ENCODE results near the gene TTBK2. TPM values are rescaled to one million over a fixed set of nuclear protein-coding genes. Genes with fewer than 3 reads are reported as not detected.
"Not testable (repeated sequence)": the region's sequence is repeated elsewhere in the genome, so short reads cannot be mapped to it uniquely, and the experiment has no call there.

Gene TTBK2
- total RNA-seq, 1 donor from 2014 or later, result 8.8 TPM

GRCh38 chr15:42890161-42890913 is 30.2 kb downstream of the TTBK2 start:
- Histone ChIP-seq H3K4me1 (peaks cover 24% of the 10 kb centered on the region), H3K27me3 (no peaks in the 10 kb centered on the region), H3K36me3 (no peaks in the 10 kb centered on the region), H3K4me3 (no peak overlapping the region), H3K9me3 (no peaks in the 10 kb centered on the region), H3K27ac (no peak overlapping the region)
- no peak for DNase-seq (ENCODE audit: extremely low spot score in 2 of 2)
- intact Hi-C loops (cut with DNase I), result no loop called here
- TF ChIP-seq POLR2AphosphoS5 (IDR thresholded peaks at IDR 0.05; ENCODE audit: insufficient read depth in 1 of 2, low read depth in 1 of 2), result no peak
- TF ChIP-seq, protein P1, sequence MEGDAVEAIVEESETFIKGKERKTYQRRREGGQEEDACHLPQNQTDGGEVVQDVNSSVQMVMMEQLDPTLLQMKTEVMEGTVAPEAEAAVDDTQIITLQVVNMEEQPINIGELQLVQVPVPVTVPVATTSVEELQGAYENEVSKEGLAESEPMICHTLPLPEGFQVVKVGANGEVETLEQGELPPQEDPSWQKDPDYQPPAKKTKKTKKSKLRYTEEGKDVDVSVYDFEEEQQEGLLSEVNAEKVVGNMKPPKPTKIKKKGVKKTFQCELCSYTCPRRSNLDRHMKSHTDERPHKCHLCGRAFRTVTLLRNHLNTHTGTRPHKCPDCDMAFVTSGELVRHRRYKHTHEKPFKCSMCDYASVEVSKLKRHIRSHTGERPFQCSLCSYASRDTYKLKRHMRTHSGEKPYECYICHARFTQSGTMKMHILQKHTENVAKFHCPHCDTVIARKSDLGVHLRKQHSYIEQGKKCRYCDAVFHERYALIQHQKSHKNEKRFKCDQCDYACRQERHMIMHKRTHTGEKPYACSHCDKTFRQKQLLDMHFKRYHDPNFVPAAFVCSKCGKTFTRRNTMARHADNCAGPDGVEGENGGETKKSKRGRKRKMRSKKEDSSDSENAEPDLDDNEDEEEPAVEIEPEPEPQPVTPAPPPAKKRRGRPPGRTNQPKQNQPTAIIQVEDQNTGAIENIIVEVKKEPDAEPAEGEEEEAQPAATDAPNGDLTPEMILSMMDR (IDR thresholded peaks at IDR 0.05), result no peak
- TF ChIP-seq POLR2A (IDR thresholded peaks at IDR 0.05), result no peak

- DNase-seq (ENCODE audit: extremely low spot score in 2 of 2); H3K27me3 ChIP-seq; H3K27ac ChIP-seq; intact Hi-C loops (cut with DNase I); H3K9me3 ChIP-seq; H3K4me3 ChIP-seq; H3K36me3 ChIP-seq: not testable (repeated sequence)
- H3K4me1 ChIP-seq, result peaks cover 24% of the 10 kb centered on the region
These were observed 33.2 kb downstream of the TTBK2 start for GRCh38 chr15:42887384-42887783.

- no peak overlapping the region for H3K27ac ChIP-seq
These were observed 40.5 kb downstream of the TTBK2 start for GRCh38 chr15:42880121-42880520.

GRCh38 chr15:42879443-42879842 is 41.1 kb downstream of the TTBK2 start:
- H3K27ac ChIP-seq, result no peak overlapping the region
- TF ChIP-seq POLR2AphosphoS5 (IDR thresholded peaks at IDR 0.05; ENCODE audit: insufficient read depth in 1 of 2, low read depth in 1 of 2) (no peak), POLR2A (IDR thresholded peaks at IDR 0.05) (no peak)
- TF ChIP-seq, protein P1 (IDR thresholded peaks at IDR 0.05), result no peak

More at GRCh38 chr15:42880121-42880520, 40.5 kb downstream of the TTBK2 start:
- DNase-seq (ENCODE audit: extremely low spot score in 2 of 2), result no peak
- Histone ChIP-seq H3K4me3 (no peak overlapping the region), H3K36me3 (no peaks in the 10 kb centered on the region), H3K4me1 (peaks cover 6% of the 10 kb centered on the region), H3K27me3 (no peaks in the 10 kb centered on the region), H3K9me3 (no peaks in the 10 kb centered on the region)
- intact Hi-C loops (cut with DNase I), result no loop called here
- TF ChIP-seq POLR2A (IDR thresholded peaks at IDR 0.05), result no peak
- TF ChIP-seq POLR2AphosphoS5 (IDR thresholded peaks at IDR 0.05; ENCODE audit: insufficient read depth in 1 of 2, low read depth in 1 of 2), result no peak
- TF ChIP-seq, protein P1 (IDR thresholded peaks at IDR 0.05), result no peak

GRCh38 chr15:42876224-42876623 is 44.4 kb downstream of the TTBK2 start:
- TF ChIP-seq POLR2A (IDR thresholded peaks at IDR 0.05), result no peak
- TF ChIP-seq, protein P1 (IDR thresholded peaks at IDR 0.05), result no peak
- TF ChIP-seq POLR2AphosphoS5 (IDR thresholded peaks at IDR 0.05; ENCODE audit: insufficient read depth in 1 of 2, low read depth in 1 of 2), result no peak
- Histone ChIP-seq H3K9me3 (no peaks in the 10 kb centered on the region), H3K4me3 (no peak overlapping the region), H3K27me3 (no peaks in the 10 kb centered on the region), H3K36me3 (no peaks in the 10 kb centered on the region), H3K27ac (no peak overlapping the region), H3K4me1 (peaks cover 6% of the 10 kb centered on the region)
- DNase-seq (ENCODE audit: extremely low spot score in 2 of 2), result no peak
- intact Hi-C loops (cut with DNase I), result no loop called here

More at GRCh38 chr15:42879443-42879842, 41.1 kb downstream of the TTBK2 start:
- DNase-seq (ENCODE audit: extremely low spot score in 2 of 2), result no peak
- intact Hi-C loops (cut with DNase I), result no loop called here
- Histone ChIP-seq H3K27me3 (no peaks in the 10 kb centered on the region), H3K4me1 (peaks cover 6% of the 10 kb centered on the region), H3K9me3 (no peaks in the 10 kb centered on the region), H3K36me3 (no peaks in the 10 kb centered on the region), H3K4me3 (no peak overlapping the region)
